HuH-7 (cell line): ENCODE measurements around the gene GPN1.
"Not testable (repeated sequence)": the region's sequence is repeated elsewhere in the genome, so short reads cannot be mapped to it uniquely, and the experiment has no call there.

Source experiments
- DNase-seq: peaks from one replicate; pipeline ENCODE4 v3.0.0; 2011; ENCODE audit warnings: low spot score

Gene GPN1

DNA sequence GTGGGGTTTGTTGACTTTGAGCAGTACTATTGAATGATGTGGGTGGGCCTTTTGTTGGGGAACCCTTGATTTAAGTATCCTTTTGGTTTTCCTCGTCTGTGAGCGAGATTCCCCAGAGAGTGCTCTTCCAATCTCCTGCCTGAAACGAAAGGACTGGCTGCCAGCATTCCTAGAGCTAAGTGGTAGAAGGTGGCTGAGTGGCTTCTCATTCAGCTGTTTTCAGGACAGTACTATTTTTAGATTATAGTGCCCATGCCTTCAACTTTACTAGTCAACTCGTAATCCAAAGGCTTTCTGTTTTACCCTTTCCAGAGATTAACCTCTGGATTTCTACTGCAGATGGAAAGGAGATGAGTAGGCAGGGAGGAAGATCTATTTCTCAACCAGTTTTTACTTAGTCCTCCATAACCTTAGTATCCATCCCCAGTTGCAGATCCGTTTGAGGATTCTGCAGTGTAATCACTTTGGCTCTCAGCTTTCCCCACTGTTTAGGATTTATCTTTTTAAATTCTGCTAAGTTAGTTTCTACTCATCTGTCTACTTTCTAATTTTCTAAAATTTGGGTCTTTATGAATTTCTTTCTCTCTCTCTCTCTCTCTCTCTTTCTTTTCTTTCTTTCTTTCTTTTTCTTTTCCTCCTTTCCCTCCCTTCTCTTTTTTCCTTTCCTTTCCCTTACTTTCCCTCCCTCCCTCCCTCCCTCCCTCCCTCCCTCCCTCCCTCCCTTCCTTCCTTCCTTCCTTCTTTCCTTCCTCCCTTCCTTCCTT is 44.1 kb downstream of the GPN1 start:
- DNase-seq: no peak

DNA sequence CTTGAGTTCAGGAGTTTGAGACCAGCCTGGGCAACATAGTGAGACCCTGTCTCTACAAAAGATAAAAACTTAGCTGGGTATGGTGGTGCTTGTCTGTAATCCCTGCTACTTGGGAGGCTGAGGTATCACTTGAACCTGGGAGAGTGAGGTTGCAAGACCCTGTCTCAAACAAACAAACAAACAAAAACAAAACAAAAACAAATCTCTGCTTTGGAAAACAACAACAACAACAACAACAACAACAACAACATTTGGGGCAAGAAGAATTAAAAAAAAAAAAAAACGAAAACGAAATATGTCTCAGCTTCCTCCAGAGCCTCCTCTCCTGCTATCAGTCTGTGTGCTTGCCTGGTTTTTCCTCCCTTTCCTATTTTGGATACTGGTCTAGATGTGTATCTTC is 51.7 kb downstream of the GPN1 start:
- DNase-seq: no peak

DNA sequence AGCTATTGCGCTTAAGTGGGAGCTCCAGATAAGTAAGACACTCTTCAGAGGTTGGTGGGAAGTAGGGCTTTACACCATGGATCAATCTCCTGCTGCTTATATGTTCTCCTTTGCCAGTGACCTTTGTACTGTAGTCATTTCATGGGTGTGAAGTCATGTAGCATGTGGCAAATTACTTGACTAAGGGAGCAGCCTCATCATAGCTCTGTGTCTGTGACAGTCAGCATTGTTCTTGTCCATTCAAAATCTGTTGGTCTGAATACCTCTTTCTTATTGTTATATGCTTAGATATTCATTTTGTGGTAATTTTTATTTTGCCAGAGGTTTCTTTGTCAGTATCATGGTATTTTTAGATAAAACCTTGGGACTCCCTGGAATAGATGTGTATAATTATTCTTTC is 53.0 kb downstream of the GPN1 start:
- no peak for DNase-seq

DNA sequence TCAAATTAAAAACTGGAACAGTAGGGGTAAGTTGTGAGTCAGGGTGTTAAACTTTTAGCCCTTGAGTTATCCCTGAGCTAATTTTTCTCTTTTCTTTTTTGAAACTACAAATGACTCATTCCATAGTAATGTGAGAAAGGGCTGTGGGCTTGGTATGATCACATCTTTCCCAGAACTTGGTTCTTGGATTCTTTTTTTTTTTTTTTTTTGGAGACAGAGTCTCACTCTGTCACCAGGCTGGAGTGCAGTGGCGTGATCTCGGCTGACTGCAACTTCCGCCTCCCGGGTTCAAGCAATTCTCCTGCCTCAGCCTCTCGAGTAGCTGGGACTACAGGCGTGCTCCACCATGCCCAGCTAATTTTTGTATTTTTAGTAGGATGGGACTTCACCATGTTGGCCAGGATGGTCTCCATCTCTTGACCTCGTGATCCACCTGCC is 53.5 kb downstream of the GPN1 start:
- DNase-seq: not testable (repeated sequence)

- peak; percentile 17 for DNase-seq
Measured at GRCh38 chr2:27683390-27684071, 54.7 kb downstream of the GPN1 start.

DNA sequence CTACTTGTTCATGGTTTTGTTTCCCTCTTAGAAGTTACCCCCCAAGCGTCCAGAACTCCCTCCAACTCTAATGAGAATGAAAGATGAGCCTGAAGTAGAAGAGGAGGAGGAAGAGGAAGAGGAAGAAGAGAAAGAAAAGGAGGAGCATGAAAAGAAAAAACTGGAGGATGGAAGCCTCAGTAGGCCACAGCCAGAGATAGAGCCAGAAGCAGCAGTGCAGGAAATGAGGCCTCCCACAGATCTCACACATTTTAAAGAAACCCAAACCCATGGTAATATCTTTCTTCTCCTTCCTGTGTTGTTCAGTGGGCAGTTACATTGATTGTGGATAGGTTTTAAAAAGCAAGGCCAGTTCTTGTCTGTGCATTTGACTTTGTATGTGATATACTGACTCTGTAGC is 56.2 kb downstream of the GPN1 start:
- DNase-seq: not testable (repeated sequence)

- no peak for DNase-seq
Measured at GRCh38 chr2:27685577-27685976, 56.7 kb downstream of the GPN1 start.

DNA sequence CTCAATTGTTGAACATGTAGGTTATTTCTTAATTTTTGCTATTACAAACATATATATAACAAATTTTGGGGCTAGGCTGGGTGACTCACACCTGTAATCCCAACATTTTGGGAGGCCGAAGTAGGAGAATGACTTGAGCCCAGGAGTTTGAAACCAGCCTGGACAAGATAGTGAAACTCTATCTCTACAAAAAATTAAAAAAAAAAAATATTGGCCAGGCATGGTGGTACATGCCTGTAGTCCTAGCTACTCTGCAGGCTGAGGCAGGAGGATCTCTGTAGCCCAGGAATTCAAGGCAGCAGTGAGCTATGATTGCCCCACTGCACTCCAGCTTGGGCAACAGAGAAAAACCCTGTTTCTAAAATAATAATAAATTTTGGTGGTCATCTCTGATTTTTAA is 58.4 kb downstream of the GPN1 start:
- no peak for DNase-seq

DNA sequence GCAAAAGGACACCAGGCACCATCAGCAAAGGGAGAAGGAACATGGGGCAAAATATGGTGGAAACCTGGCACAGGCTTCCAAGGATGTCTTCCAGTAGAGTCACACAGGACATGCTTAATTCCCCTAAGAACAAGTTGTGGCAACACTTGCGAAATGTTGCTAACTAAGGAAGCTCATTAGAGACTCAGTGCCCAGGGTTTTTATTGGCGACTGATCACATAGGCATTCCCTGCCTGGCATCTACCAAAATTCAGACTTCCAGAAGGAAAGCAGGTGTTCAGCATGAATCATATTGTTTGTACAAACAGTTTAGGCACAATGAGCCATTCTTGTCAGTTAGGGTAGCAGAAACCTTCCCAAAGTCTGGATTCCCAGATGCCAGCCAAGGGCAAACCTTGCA is 60.6 kb downstream of the GPN1 start:
- DNase-seq: no peak

DNA sequence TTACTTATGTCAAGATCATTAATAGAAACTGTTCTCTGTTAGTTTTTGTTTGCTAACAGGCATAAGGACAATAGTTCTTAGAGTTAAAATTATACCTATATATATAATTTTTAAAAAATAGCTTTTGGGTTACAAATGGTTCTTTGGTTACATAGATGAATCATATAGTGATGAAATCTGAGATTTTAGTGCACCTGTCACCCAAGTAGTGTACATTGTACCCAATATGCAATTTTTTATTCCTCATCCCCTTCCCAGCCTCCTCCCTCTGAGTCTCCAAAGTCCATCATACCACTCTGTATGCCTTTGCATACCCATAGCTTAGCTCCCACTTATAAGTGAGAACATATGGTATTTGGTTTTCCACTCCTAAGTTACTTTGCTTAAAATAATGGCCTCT is 61.2 kb downstream of the GPN1 start:
- no peak for DNase-seq

DNA sequence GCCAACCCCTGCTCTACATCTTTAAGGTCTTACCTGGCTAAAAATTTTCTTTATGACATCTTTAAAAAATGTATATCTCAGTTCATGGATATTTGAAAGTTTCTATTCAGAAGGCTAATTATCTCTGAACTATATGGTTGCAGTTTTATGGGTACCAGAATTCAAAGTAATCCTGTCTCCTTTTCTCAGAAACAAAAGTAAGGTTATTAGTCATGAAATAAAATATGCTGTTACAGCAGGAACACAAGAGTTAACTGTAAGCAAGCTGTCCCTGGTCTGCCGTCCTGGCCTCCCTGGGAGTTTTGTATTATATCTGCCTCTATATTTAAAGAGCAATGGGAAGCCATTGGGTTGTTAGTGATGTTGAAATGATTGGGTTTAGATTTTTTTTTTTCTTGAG is 68.8 kb downstream of the GPN1 start:
- no peak for DNase-seq
